Mesenteric fat pad (tissue), 1 donor: Measurements from ENCODE around the gene REX1BD. TPM values are rescaled to one million over a fixed set of nuclear protein-coding genes. Genes with fewer than 3 reads are reported as not detected.
"Not testable (repeated sequence)": the region's sequence is repeated elsewhere in the genome, so short reads cannot be mapped to it uniquely, and the experiment has no call there.

Experiments
- DNase-seq: peaks from one replicate; pipeline ENCODE4 v3.0.0-alpha.2; 2020; ENCODE audit warnings: low spot score
- total RNA-seq: library from RNA; stranded (reverse); fragmentation: NEBNext Ultra II Directional; extraction: Animal tissue kit (Norgen Biotek cat#: 25700); gene quantifications from one replicate; pipeline ENCODE4 v1.2.1, GENCODE V29; 2021
- donor health status: DM: yes; HTN: yes; CAD: no.

The REX1BD gene
- total RNA-seq, 1 donor from 2014 or later, result 52.7 TPM

DNA sequence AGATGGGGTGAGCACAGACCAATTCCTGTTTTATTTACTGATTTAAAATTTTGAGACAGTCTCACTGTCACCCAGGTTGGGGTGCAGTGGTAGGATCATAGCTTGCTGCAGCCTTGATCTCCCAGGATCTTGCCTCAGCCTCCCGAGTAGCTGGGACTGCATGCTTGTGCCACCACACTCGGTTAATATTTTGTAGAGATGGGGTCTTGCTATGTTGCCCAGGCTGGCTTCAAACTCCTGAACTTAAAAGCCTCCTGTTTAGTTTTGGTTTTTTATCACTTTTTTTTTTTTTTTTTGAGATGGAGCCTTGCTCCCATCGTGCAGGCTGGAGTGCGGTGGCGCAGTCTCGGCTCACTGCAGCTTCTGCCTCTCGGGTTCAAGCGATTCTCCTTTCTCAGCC lies 12.2 kb upstream of the REX1BD start:
- DNase-seq, result no peak

DNA sequence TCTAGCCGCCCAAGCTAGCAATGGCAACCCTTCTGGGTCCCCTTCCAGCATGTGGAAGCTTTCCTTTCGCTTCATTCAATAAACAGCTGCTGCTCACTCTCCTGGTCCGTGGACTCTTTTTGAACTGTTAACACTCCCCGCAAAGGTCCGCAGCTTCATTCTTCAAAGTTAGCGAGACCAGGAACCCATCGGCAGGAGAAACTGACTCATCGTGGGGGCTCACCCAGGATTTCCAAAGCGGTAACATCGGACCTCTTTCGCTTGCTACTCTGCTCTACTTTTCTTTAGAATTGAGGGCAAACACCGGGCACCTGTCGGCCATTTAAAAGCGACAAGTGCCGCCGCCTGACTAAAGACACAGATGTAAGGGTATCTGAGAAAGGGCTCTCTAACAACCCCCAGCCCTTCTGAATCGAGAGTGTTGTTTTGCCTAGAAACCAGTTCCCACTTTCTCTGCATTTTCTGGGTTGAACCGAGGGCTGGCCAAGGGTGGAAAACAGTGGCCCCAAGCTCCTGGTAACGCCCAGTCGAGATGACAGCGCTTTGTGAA lies 11.2 kb upstream of the REX1BD start:
- no peak for DNase-seq

DNA sequence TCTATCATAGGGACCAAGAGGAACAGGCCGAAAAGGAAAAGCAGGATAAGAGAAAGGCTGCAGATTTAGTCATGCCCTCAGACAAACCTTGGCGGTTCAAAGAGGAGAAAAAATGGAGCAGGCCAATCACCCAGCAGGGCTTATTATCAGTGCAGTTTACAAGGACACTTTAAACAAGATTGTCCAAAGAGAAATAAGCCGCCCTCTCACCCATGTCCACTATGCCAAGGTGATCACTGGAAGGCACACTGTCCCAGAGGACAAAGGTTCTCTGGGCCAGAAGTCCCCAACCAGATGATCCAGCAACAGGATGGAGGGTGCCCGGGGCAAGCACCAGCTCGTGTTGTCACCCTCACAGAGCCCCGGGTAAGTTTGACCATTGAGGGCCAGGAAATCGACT lies 8.3 kb upstream of the REX1BD start:
- DNase-seq, result no peak

- no peak for DNase-seq
Observed at GRCh38 chr19:18586306-18586705, 2.3 kb upstream of the REX1BD start.

DNA sequence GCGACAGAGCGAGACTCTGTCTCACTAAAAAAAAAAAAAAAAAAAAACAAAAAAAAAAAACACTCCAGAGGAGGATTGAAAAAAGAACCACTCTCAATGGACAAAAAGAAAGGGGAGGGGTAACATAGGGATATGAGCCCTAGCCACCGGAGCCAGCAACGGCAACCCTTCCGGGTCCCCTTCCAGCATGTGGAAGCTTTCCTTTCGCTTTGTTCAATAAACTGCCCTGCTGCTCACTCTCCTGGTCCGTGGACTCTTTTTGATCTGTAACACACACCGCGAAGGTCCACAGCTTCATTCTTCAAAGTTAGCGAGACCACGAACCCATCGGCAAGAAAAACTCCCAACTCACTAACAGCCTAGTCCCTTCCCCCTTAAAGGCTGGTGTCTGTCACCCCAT lies 1.0 kb upstream of the REX1BD start:
- DNase-seq, result no peak

GRCh38 chr19:18587962-18588610 lies 512 bp upstream of the REX1BD start:
- no peak for DNase-seq

DNA sequence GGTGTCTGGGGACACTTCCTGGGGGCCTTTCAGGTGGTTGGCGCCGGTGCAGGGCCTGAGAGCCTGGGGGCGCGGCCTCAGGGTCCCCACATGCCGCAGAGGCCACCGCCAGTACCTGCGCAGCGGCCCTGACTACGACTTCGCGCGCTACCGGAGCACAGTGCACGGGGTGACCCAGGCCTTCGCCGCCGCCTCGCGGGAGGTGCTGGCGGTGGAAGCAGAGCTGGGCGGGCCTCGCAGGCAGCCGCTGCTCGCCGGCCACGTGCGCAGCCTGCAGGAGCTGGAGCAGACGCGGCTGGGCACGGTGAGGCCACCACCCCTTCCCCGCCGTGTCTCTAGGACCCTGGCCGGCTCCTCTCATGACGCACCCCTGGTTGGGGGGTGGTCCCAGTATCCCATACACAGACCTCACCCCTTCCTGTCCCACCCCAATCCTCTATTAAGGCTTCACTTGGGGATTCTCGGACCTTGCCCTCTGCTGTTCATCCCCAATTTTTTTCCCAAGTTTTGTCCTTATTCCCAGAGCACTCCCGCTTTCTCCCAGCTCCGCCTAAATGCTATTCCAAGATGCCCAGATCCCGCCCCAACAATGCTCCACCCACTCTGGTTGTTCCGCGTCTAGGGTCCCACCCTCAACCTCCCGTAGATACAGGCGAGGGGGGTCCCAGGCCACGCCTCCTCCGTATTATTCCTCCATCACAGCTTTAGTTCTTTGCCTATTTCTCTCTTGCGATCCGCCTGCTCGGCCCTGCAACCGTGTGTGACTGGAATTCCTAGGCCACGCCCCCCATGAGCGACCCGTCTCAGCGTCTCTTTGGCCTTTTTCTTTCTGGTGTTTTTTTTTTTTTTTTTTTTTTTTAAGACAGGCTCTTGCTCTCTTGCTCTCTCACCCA lies 1.0 kb downstream of the REX1BD start:
- DNase-seq, result no peak

DNA sequence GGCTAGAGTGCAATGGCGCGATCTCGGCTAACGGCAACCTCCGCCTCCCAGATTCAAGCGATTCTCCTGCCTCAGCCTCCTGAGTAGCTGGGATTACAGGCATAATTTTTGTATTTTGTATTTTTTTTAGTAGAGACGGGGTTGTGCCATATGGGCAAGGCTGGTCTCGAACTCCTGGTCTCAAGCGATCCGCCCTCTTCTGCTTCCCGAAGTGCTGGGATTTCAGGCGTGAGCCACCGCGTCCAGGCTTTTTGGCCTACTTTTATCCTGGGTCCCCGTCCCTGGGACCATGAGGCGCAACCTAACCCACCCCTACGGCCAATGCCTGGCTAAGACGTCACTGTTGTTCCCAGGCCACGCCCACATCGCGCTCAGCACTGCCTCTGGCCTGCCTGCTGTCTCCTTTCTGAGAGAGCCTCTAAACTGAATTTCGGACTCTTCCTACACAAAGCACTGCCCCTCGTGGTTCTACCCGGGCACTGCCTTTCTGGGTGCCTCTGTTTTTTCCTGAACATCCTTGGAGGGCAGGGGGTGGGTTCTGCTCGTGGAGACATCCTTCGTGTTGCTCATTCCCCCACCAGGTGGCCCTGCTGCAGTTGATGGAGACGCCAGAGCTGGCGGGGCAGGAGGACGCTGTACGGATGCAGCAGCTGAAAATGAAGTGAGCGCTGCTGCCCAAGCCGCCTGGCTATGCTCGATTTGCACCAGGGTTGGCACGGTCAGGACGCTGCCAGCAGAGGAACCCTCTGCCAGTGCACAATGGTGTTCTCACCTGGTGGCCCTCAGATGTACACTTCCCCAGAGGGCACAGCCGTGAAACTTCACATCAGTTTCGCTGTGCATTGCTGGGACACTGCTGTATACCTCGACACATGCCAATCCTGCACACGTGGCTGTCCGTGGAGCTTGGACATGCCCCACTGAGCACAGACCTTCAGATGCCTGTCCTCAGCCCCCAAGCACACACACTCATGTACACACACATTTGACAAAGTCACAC lies 2.0 kb downstream of the REX1BD start:
- DNase-seq, result no peak

DNA sequence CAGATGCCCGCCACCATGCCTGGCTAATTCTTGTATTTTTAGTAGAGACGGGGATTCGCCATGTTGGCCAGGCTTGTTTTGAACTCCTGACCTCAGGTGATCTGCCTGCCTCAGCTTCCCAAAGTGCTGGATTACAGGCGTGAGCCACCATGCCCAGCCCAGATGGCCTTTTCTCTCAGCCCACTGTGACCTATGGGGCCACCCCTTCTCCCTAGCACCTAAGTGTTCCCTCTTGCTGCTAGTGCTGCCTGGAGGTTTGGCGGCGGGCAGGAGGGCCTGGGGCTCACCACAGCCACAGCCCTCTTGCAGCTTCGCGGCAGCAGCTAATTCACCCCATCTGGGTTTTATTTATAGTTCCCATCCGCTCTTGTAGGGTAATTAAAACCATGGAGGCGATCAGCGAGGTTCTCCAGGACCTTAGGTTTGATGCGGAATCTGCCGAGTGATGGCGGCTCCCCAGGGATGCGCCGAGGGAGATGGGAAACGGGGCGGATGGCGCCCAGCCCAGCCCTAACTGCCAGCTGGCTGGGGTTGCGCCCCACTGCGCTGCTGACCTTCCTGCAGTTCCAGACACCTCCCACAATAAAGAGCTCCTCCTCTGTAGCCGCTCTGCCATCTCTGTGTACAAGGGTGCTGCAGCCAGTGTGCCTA lies 3.3 kb downstream of the REX1BD start:
- DNase-seq, result no peak

DNA sequence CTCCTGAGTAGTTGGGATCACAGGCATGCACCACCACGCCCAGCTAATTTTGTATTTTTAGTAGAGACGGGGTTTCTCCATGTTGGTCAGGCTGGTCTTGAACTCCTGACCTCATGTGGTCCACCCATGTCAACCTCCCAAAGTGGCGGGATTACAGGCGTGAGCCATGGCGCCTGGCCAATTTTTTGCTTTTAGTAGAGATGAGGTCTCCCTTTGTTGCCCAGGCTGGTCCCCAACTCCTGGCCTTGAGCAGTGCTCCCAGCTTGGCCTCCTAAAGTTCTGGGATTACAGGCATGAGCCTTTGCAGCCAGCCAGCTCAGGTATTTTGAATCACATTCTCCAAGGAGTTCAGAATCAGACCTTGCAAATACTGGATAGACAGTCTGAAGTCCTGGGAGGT lies 4.1 kb downstream of the REX1BD start:
- DNase-seq, result not testable (repeated sequence)

GRCh38 chr19:18593367-18594095 lies 4.9 kb downstream of the REX1BD start:
- DNase-seq, result no peak

- peak; percentile 93 for DNase-seq
Observed at GRCh38 chr19:18594096-18594823, 5.7 kb downstream of the REX1BD start.

DNA sequence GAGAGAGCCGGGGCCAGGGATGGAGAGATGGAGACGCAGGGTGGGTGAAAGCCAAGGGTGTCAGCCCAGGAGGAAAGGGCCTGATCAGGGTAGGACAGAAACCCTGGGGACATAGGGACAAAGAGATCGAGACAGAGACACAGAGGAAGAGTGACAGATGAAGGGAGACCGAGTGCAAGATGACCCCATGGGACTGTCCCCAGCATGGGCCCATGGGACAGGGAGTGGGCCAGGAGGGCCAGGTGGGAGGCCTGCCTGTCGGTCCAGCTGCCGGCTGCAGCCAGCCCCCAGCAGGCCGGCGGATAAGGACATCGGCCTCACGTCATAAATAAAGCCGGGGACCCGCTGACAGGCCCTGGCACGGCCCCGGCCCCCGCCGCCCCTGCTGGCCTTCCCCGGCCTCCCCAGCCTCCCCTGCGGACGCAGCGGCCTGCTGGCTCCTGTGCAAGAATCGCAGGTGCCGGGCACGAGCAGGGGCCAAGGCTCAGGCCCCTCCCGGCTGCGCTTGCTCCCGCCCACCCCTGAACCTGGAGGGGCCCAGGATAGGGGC lies 6.3 kb downstream of the REX1BD start:
- no peak for DNase-seq

DNA sequence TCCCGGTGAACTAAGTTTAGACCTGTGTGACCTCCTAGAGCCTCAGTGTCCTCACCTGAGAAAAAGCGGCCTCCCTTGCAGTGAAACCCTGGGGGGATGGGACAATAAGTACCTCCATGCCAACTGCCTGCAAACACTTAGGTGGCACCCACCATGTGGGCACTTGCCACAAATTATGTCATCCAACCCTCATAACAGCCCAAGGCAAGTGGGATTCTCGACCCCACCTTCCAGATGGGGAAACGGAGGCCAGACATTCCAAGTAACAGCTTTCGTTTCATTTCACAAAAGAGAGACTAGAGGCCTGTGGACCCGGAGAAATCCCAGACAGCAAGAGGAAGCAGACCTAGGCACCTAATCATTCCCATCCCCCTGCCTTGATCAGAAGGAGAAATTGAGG lies 6.9 kb downstream of the REX1BD start:
- DNase-seq, result no peak

DNA sequence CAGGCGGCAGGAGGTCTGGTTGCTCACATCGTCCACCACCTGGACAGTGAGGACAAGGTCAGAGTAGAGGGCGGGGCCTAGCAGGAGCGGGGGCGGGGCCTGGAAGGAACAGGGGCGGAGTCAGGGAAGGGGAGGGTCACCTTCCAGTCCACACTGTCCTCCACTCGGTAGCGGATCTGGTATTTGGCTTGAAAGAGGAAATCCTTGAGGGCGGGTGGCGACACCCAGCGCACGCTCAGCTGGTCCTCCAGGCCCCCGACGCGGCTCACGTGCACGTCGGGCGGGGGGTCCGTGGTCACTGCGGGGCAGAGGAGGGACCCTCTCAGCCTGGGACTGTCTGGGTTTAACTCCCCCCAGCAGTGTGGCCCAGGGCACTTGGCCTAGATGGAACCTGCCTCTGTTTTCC lies 8.2 kb downstream of the REX1BD start:
- DNase-seq, result no peak

GRCh38 chr19:18597809-18598660 lies 9.4 kb downstream of the REX1BD start:
- DNase-seq, result no peak

DNA sequence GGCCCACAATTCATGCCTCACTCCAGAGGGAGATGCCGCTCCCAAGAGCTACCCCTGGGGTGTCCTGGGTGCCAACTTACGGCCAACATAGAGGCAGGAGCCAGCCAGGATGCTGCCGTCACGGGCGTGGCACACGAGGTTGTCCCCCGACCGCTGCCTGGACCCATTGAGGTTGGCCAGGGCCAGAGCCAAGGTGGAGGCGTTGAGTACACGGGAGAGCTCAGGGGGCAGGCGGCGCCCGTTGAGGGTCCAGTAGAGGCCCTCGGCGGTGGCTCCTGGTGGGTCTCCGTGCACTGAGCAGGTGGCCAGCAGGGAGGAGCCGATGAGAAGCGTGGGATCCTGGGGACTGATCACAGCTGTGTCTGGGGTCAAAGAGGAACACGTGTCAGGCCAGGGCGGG lies 10.9 kb downstream of the REX1BD start:
- DNase-seq, result no peak
